Smooth muscle cell of the brain vasculature (primary cell): Measurements from ENCODE around the gene TPPP3.

ENCODE experiments used
- DNase-seq: peaks from one replicate; pipeline ENCODE4 v3.0.0-alpha.2; 2012; ENCODE audit warnings: low read depth, low spot score

TPPP3 gene

DNA sequence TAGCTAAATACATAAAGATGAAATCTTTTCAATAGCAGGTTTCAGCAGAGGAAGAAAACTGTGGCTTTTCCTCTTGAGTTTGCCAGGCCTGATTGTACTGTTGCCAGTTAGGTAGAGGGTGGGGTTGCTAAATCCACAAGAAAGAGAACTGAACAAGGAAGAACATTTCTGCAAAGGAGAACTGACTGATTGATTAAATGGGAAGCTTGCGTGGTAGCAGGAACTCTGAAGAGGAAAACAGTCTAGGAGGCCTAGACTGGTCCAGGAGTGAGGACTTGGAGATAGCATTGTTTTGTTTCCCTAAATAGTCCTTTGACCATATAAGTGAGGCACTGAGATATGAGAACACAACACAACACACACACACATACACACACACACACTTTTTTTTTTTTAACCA is 47.9 kb downstream of the TPPP3 start:
- DNase-seq: no peak

DNA sequence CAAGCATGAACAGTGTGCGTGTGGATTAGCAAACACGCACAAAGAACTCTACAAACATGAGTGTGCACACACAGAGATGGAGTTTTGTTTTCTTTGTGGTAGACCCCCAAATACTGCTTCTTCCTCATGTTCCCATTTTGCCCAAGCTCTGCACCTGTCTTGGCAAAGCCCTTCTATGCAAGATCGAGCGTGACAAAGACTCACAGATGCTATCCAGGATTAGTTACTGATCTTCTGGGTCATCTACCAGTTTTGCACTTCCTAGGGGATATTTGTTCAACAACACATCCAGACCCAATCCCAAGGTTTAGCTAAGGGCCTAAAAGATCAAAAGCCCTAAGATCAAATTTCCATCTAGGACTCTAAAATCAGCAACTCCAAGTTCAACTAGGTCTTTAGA is 50.7 kb downstream of the TPPP3 start:
- DNase-seq: no peak

DNA sequence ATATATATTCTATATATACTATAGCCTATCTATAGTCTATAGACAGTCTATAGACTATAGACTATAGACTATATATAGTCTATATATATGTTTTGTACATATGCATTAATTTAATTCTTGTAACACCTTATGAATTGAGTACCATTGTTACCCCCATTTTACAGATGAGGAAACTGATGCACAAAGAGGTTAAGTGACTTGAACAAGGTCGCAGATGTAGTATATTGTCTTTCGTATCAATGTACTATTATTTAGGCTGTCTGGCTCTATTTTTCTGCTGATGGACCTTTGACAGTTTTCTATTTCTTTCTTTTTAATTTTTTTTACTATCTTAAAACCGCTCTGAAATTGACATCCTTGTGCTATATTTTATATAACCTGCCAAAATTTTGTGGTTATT is 52.0 kb downstream of the TPPP3 start:
- DNase-seq: no peak
